IMR-90 (cell line): ENCODE data around the gene RASSF7. TPM values are rescaled to one million over a fixed set of nuclear protein-coding genes. Genes with fewer than 3 reads are reported as not detected.
"Not testable (repeated sequence)": the region's sequence is repeated elsewhere in the genome, so short reads cannot be mapped to it uniquely, and the experiment has no call there.

Experiments used
- ATAC-seq: fragments of 200-7000 bp; cut with Tn5 transposase; 2 replicates; pipeline ENCODE4 v1.9.1; 2020; ENCODE audit warnings: low read depth, mild to moderate bottlenecking, moderate library complexity
- BruUV-seq: library from RNA; stranded (reverse); fragments of 400-500 nt; replicated peaks from 2 replicates; lab custom pipeline; 2021; lab: Mats Ljungman, UMichigan
- CTCF ChIA-PET: fragments of 300-600 bp; formaldehyde crosslinking; extraction: SDS; loops from one replicate; lab custom pipeline; 2021; ENCODE audit warnings: antibody characterized with exemption; lab: Yijun Ruan, JAX
- POLR2A ChIA-PET: fragments of 300-600 bp; sonication (Branson Sonifier 250); formaldehyde crosslinking; loops from one replicate; lab custom pipeline; 2022; ENCODE audit warnings: antibody characterized with exemption; ENCODE audit not compliant: unreplicated experiment; lab: Charles Lee
- DNase-seq: peaks from one replicate; pipeline ENCODE4 v3.0.0; 2013
- H2AFZ ChIP-seq: replicated peaks from 2 replicates; pipeline ENCODE3; 2013; ENCODE audit warnings: low read length, mild to moderate bottlenecking; ENCODE audit not compliant: poor library complexity
- H2AK5ac ChIP-seq: 2 replicates; pipeline ENCODE4 v1.6.1; 2013; ENCODE audit warnings: low read depth, low read length, inconsistent platforms
- H2AK9ac ChIP-seq: replicated peaks from 2 replicates; pipeline ENCODE3; 2013; ENCODE audit warnings: mild to moderate bottlenecking, low read depth, low read length, moderate library complexity; ENCODE audit not compliant: poor library complexity
- H2BK120ac ChIP-seq: 2 replicates; pipeline ENCODE4 v1.6.1; 2013; ENCODE audit warnings: low read depth, low read length, inconsistent platforms
- H2BK15ac ChIP-seq: 3 replicates; pipeline ENCODE4 v1.6.1; 2013; ENCODE audit warnings: low read depth, low read length, inconsistent platforms
- H2BK20ac ChIP-seq: 2 replicates; pipeline ENCODE4 v1.6.1; 2013; ENCODE audit warnings: low read depth, mild to moderate bottlenecking, inconsistent platforms, low read length, moderate library complexity
- H2BK5ac ChIP-seq: 2 replicates; pipeline ENCODE4 v1.6.1; 2013; ENCODE audit warnings: mild to moderate bottlenecking, low read depth, low read length, inconsistent platforms; ENCODE audit not compliant: poor library complexity, severe bottlenecking
- H3K14ac ChIP-seq: replicated peaks from 2 replicates; pipeline ENCODE4 v1.6.1; 2013; ENCODE audit warnings: low read depth, low read length, inconsistent platforms
- H3K18ac ChIP-seq: 2 replicates; pipeline ENCODE4 v1.6.1; 2013; ENCODE audit warnings: low read depth, low read length, control low read depth
- H3K23ac ChIP-seq: 2 replicates; pipeline ENCODE4 v1.6.1; 2013; ENCODE audit warnings: low read depth, low read length, inconsistent platforms
- H3K27ac ChIP-seq: 2 replicates; pipeline ENCODE4 v1.5.1; 2013; ENCODE audit warnings: mild to moderate bottlenecking, control low read depth, low read length; ENCODE audit not compliant: insufficient read depth
- H3K27me3 ChIP-seq: 2 replicates; pipeline ENCODE4 v1.6.1; 2013; ENCODE audit warnings: low read length; ENCODE audit not compliant: control insufficient read depth, insufficient read depth
- H3K36me3 ChIP-seq: 2 replicates; pipeline ENCODE4 v1.6.1; 2013; ENCODE audit warnings: low read length, mixed read lengths; ENCODE audit not compliant: control insufficient read depth, insufficient read depth
- H3K4ac ChIP-seq: 2 replicates; pipeline ENCODE4 v1.6.1; 2013; ENCODE audit warnings: low read depth, low read length, inconsistent platforms
- H3K4me1 ChIP-seq: 2 replicates; pipeline ENCODE4 v1.6.1; 2013; ENCODE audit warnings: low read length, mixed read lengths; ENCODE audit not compliant: control insufficient read depth, insufficient read depth
- H3K4me2 ChIP-seq: 2 replicates; pipeline ENCODE4 v1.6.1; 2013; ENCODE audit warnings: low read depth, mild to moderate bottlenecking, control low read depth, low read length, moderate library complexity
- H3K4me3 ChIP-seq: 2 replicates; pipeline ENCODE4 v1.5.1; 2013; ENCODE audit warnings: low read depth, mild to moderate bottlenecking, control low read depth, low read length, moderate library complexity; ENCODE audit not compliant: insufficient read depth
- H3K56ac ChIP-seq: 2 replicates; pipeline ENCODE4 v1.6.1; 2013; ENCODE audit warnings: low read length, inconsistent platforms; ENCODE audit not compliant: insufficient read depth; ENCODE audit errors: extremely low read depth
- H3K79me1 ChIP-seq, 2 experiments: 2 replicates each; pipeline ENCODE4 v1.6.1; 2013; ENCODE audit warnings: low read length in 2 of 2, inconsistent platforms in 1 of 2, low read depth in 1 of 2
- H3K9ac ChIP-seq: 2 replicates; pipeline ENCODE4 v1.6.1; 2013; ENCODE audit warnings: low read depth, low read length, control low read depth
- H3K9me1 ChIP-seq: 2 replicates; pipeline ENCODE4 v1.6.1; 2013; ENCODE audit warnings: low read length, inconsistent platforms; ENCODE audit not compliant: insufficient read depth
- H3K9me3 ChIP-seq: 2 replicates; pipeline ENCODE4 v1.6.1; 2013; ENCODE audit warnings: low read length; ENCODE audit not compliant: control insufficient read depth, insufficient read depth
- H4K20me1 ChIP-seq: 2 replicates; pipeline ENCODE4 v1.6.1; 2013; ENCODE audit warnings: low read length, inconsistent platforms; ENCODE audit not compliant: insufficient read depth
- H4K5ac ChIP-seq: 2 replicates; pipeline ENCODE4 v1.6.1; 2013; ENCODE audit warnings: mild to moderate bottlenecking, low read depth, low read length, control low read depth
- H4K8ac ChIP-seq, 2 experiments: 2 replicates each; pipeline ENCODE4 v1.6.1; 2013; ENCODE audit warnings: low read depth in 2 of 2, low read length in 2 of 2, control low read depth in 1 of 2, inconsistent platforms in 1 of 2
- H4K91ac ChIP-seq: 2 replicates; pipeline ENCODE4 v1.6.1; 2013; ENCODE audit warnings: low read depth, low read length, inconsistent platforms; ENCODE audit not compliant: insufficient read depth
- USF2 ChIP-seq: fragments of 150-350 bp; IDR thresholded peaks from 2 replicates; pipeline ENCODE4 v1.6.1; 2017; ENCODE audit warnings: mild to moderate bottlenecking, antibody characterized with exemption, low read length, low read depth
- WGBS, 2 experiments: methylation state at CpG; one replicate each; pipeline versions ENCODE4 v1.1.5 to v1.1.7; 2013; ENCODE audit warnings: missing lambda C conversion rate in 2 of 2; ENCODE audit not compliant: insufficient read length in 1 of 2; ENCODE audit errors: extremely low coverage in 2 of 2; 5-methylcytosine and 5-hydroxymethylcytosine counted together
- dilution Hi-C: fragments of 300-500 bp; cut with HindIII; formaldehyde crosslinking; loops from one replicate; pipeline ENCODE4 v1.14.3; 2018; ENCODE audit warnings: low sequenced_read_pairs; ENCODE audit not compliant: unreplicated experiment
- in situ Hi-C: fragments of 300-500 bp; cut with MboI; formaldehyde crosslinking; loops from 3 replicates; pipeline ENCODE4 v1.14.3; 2019; ENCODE audit warnings: low sequenced_read_pairs, inconsistent platforms, mixed read lengths
- intact Hi-C: fragments of 100-400 bp; cut with micrococcal nuclease; formaldehyde crosslinking; loops from 2 replicates; pipeline ENCODE4 v1.10.0; 2022
- polyA plus RNA-seq, 3 experiments: library from polyadenylated mRNA; depleted of rRNA; stranded (reverse); fragments of >200 nt; gene quantifications; 2 replicates each; pipeline ENCODE4 v1.2.3, GENCODE V29; 2012; ENCODE audit warnings: low replicate concordance in 1 of 3
- total RNA-seq: library from RNA; depleted of rRNA; stranded (reverse); fragments of >200 nt; gene quantifications from 2 replicates; pipeline ENCODE4 v1.2.3, GENCODE V29; 2012

RASSF7 gene
- total and polyA plus RNA-seq, 2 of the 4 experiments (the other 2 are of a cell fraction) = 6.8 to 18.5 TPM

- H3K23ac ChIP-seq, H4K5ac ChIP-seq, H2BK15ac ChIP-seq, H3K27me3 ChIP-seq, H3K36me3 ChIP-seq, H2AK5ac ChIP-seq, ATAC-seq, H3K56ac ChIP-seq, H4K91ac ChIP-seq, H3K14ac ChIP-seq, H2AFZ ChIP-seq, POLR2A ChIA-PET, dilution Hi-C loops, H3K27ac ChIP-seq, DNase-seq, BruUV-seq, H3K4ac ChIP-seq, H3K4me3 ChIP-seq, H2BK5ac ChIP-seq, intact Hi-C loops, CTCF ChIA-PET, H4K8ac ChIP-seq, H3K9ac ChIP-seq, in situ Hi-C loops, H2BK20ac ChIP-seq, H2AK9ac ChIP-seq, H3K18ac ChIP-seq, H2BK120ac ChIP-seq, H3K9me3 ChIP-seq: not testable (repeated sequence)
- Histone ChIP-seq H3K79me1 (peaks cover 4 to 19% of the 10 kb centered on the region in 2 experiments; a peak in 3 of 4 replicates), H3K9me1 (peaks cover 11% of the 10 kb centered on the region; the same call in 1 of the 2 replicates), H3K4me2 (peak overlapping the region; percentile 48; the same call in 1 of the 2 replicates), H4K20me1 (peaks cover 30% of the 10 kb centered on the region), H3K4me1 (peaks cover 20% of the 10 kb centered on the region)
- WGBS, 2 experiments = 69% methylated on average over 7 of the region's 14 CpGs; no CpG with 5 or more reads in 1 of the 2 experiments
- TF ChIP-seq USF2 = 0 out of 2 replicates have a peak, but pooled peaks have one; percentile 13
These were observed 13.3 kb downstream of the RASSF7 start for GRCh38 chr11:574031-574570.
